ENCODE measurements around the gene PLXNA4.

Gene PLXNA4

DNA sequence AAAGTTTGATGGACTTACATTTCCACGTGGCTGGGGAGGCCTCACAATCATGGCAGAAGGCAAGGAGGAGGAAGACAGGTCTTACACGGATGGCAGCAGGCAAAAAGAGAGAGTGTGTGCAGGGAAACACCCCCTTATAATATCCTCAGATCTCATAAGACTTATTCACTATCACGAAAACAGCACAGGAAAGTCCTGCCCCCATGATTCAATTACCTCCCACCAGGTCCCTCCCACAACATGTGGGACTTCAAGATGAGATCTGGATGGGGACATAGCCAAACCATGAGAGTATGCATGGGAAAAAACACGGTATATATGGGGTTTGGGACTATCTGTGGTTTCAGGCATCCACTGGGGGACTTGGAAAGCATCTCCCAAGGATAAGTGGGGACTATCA is 78.0 kb downstream of the PLXNA4 start:
- no peak for DNase-seq

DNA sequence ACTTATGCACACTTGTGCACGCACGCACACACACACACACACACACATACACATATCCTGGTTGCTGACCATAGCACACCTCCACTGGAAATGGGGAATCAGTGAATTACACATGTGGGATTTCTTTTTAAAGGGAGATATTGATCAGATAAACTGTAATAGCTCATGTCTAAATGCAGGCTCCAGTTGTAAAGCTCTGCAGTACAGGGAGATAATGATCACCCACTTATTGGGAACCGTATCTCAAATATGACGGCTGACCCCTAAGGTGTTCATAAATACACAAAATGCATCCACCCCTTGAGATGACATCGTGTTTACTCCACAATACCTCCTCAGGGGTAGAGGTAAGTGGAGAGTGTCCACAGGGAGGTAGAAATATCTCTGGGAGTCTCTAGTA is 79.2 kb downstream of the PLXNA4 start:
- no peak for DNase-seq

DNA sequence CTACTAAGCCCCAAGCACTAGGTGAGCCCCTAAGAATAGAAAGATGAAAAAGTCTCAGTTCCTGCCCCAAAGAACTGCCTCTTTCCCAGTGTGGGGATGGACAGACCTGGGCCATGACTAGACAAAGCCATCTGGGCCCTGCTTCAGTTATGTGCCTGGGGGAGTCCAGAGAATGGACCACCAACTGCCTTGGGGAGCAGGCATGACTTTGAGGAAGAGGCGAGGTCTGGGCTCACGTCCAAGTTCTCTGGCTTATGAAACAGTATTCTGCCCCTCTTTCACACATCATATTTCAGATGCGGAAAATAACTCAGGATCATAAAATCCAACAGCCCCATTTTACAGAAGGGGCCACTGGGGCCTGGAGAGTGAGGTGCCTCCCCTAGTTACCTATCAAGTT is 80.3 kb downstream of the PLXNA4 start:
- DNase-seq: no peak

- DNase-seq: no peak
Measured at GRCh38 chr7:132494474-132494873, 81.8 kb downstream of the PLXNA4 start.

DNA sequence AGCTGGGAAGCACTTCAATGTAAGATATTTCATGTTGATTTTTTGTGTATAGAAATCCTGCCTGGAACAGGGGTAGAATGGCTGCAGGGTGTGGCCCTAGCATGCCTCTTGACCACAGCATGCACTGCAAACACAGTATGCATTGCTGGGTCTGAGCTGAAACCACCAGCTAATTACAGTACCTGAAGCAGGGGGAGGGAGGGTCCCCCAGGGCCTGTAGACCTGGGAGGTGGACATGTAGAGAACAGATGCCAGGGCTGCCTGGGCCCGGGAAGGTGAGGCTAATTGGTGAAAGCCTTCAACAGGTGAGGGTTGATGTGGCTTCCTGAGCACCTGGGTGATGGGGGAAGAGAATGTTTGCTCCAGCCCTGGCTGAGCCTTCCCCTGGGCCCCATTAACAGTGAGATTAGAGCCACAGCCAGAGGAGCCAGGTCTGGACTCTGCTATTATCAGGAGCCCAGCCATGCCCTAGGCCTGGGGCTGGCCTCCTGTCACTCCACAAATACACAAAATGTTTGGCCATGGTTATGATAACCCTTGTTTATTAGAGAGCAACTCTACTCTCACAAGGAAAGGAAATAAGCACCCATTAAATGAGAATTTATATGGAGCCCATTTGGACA is 83.3 kb downstream of the PLXNA4 start:
- no peak for DNase-seq

DNA sequence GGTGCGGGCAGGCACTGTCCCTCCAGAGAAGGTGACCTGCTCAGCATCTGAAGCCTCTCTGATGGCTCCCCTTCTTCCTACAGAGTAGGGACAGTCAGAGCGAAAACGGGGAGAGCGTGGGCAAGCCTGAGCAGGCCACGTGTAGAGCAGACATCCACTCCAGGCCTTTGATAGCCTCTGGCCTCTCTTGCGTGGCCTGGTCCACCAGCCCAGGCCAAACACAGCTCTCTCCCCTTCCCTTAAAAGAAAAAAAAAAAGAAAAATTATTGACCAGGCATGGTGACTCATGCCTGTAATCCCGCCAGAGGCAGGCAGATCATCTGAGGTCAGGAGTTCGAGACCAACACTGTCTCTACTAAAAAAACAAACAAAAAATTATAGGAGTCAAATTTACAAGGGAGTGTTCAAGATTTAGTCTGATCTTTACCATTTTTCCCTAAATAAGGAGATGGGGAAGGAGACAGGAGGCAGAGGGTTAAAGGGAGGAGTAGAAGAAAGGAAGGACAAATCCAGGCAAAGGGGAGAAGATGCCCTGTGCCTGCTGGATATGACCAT is 84.8 kb downstream of the PLXNA4 start:
- DNase-seq: no peak

DNA sequence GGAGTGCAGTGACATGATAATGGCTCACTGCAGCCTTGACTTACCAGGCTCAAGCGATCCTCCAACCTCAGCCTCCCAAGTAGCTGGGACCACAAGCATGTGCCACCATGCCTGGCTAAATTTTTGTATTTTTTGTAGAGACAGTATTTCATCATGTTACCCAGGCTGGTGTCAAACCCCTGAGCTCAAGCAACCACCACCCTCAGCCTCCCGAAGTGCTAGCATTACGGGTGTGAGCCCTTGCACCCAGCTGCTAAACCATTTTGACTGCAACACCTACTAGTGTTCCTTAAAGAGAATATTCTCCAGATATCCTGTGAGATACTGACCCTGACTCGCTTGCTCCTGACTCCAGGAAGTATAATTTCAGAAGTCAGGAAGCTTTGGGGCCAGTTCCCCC is 85.8 kb downstream of the PLXNA4 start:
- no peak for DNase-seq

- DNase-seq: no peak
Measured at GRCh38 chr7:132489776-132490237, 86.5 kb downstream of the PLXNA4 start.

GRCh38 chr7:132488634-132489302 is 87.5 kb downstream of the PLXNA4 start:
- no peak for DNase-seq

GRCh38 chr7:132486274-132486610 is 90.0 kb downstream of the PLXNA4 start:
- DNase-seq: no peak

- DNase-seq: peak; percentile 18
Measured at GRCh38 chr7:132485600-132486273, 90.5 kb downstream of the PLXNA4 start.

DNA sequence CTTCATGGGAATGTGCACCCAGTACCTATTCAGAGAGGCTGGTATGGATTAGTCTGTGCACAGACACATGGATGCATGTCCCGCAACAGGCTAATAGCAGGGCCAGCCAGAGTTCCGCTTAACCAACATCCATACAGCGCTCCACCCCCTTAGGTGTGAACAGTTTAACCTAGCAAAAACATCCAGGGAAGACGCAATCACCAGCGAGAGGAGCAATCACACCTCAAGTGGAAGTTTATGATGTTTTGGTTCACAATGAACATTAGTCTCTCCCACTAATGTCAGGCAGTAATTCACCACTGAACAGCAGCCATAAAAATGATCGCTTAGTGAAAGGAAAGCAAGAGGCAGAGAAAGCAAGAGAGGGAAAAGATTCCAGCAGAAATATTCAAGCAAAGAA is 91.1 kb downstream of the PLXNA4 start:
- no peak for DNase-seq

DNA sequence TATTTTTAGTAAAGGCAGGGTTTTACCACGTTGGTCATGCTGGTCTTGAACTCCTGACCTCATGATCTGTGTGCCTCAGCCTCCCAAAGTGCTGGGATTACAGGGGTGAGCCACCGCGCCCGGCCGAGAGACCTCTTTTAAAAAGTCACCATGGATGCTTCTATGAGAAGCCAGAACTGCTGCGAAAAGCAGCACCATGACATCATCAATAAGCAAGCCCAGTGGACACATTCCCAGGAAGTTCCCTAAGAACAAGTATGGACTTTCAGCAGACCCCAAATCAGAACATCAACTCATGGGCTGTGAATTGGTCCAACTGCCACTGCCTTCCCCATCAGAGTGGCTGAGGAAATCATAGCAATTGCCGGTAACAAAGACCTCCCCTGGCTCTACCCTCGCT is 93.4 kb downstream of the PLXNA4 start:
- no peak for DNase-seq

- no peak for DNase-seq
Measured at GRCh38 chr7:132480534-132480933, 95.7 kb downstream of the PLXNA4 start.

- DNase-seq: no peak
Measured at GRCh38 chr7:132476541-132476940, 99.7 kb downstream of the PLXNA4 start.

DNA sequence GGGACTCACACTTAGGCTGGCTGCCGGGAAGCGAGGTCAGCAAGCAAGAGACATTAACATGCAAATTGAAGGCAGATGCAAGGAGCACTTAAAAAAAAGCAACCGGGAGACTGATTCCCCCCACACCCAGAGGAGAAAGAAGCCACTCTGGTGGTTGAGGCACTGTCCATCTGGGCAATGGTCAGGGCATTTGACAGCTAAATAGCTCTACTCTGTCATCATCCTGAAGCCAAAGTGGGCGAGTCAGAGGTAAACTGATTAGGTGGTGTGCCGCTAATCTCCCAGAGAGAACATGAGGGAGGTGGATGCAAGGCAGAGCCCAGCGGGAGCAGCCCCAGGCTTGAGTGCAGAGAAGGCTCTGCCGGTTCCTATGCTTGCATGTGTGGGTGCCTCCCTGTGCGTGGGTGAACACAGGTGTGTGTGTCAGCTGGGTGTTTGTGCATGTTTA is 100.6 kb downstream of the PLXNA4 start:
- DNase-seq: no peak

- no peak for DNase-seq
Measured at GRCh38 chr7:132475037-132475668, 101.1 kb downstream of the PLXNA4 start.

DNA sequence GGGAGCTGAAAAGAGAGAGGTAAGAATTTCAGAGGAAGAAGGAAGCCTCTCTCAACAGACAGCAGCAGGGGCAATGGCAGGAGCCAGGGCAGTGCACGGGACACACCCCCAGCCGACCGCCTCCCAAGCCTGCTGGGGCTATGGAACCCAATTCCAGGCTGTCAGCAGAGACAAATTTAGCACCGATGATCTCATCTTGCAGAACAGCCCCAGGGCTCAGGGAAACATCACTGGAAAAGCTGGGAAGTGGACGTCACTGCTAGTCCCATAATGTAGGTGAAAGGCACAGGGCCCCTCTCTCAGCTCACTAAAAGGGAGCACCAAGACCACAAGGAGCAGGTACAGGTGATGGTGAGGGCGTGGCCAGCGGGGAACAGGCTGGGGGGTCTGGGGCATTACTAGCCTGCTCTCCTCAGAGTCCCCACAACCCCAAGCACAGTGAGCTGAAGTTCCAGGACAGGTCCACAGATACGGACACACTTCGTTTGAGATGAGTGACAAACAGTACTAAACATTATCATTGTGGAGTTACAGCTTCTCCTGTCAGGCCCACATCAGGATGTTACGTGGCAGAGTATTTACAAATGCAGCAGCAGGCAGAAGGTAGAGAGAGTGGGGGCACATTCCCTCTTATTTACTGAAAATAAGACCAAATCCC is 103.7 kb downstream of the PLXNA4 start:
- no peak for DNase-seq

- DNase-seq: no peak
Measured at GRCh38 chr7:132471515-132471914, 104.8 kb downstream of the PLXNA4 start.

- no peak for DNase-seq
Measured at GRCh38 chr7:132469681-132470080, 106.6 kb downstream of the PLXNA4 start.

GRCh38 chr7:132469264-132469663 is 107.0 kb downstream of the PLXNA4 start:
- no peak for DNase-seq

- DNase-seq: no peak
Measured at GRCh38 chr7:132466367-132466766, 109.9 kb downstream of the PLXNA4 start.

DNA sequence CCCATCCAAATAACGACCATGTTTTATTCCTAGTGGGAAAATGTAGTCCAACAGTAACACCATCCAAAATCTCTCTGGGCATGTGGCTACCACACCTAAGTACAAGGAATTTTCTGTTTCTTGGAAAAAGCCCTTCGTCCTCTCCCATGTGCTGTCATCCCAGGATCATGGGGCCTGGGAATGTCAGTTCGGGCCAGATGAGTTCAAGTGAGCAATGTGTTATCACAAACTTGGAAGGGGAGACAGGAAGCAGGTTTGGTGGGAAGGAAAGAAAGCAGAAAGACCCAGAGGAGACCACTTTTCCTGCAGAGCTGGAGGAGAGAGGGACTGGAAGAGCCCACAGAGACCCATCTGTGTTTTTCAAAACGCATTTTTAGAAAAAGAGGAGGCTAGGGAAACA is 110.8 kb downstream of the PLXNA4 start:
- no peak for DNase-seq

Measured in activated CD4-positive, alpha-beta T cell treated with anti-CD3 and anti-CD28 coated beads, Interleukin-2, amount 50 U/mL, for 1 hour (primary cell).